Cerebellar nuclear complex (tissue), 1 donor: Measurements from ENCODE around the gene CCDC159.

Experiments
- DNase-seq, 2 experiments: peaks; one replicate each; lab custom pipeline; 2025; lab: John Stamatoyannopoulos, UW

CCDC159 gene

GRCh38 chr19:11390933-11391680, 44.8 kb downstream of the CCDC159 start:
- DNase-seq, result no peak

DNA sequence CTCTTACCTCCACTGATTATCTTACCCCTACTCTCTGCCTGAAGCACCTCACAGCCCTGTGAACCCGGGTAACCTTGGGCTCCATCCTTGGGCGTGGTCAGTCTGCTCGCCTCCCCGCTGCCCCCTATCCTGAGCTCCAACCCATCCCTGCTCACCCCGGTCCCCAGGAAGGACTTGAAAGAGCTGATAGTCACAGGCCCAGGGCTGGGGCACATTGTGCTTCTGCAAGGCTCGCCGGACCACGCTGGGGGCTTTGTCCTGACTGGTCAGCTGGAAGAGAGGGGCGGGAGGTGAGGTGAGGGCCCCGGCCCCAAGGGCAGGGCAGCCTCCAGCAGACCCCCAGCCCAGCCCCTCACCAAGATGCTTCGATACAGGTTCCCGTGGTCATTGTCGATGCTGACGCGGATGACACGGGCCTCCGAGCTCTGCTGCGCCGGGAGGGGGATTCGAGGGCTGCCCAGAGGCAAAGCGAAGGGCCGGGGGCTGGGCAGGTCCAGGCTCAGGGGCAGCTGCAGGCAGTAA, 50.8 kb downstream of the CCDC159 start:
- no peak for DNase-seq

DNA sequence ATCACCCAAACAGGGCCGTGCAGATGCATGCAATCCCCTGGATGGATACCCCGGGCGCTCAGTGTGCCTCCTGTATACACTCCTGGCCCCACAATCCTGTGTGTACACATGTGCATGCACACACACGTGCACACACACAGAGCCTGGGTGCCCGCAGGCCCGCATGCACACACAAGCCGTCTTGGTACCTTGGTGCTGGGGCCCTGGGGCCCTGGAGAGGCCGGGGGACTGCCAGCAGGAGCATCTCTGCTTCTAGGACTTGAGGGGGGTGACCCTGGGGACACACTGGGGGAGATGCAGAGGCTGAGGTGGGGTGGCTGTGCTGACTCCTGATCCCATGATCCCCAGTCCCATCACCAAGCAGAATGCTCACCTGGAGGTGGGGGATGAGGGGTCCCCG, 53.3 kb downstream of the CCDC159 start:
- DNase-seq, result no peak

DNA sequence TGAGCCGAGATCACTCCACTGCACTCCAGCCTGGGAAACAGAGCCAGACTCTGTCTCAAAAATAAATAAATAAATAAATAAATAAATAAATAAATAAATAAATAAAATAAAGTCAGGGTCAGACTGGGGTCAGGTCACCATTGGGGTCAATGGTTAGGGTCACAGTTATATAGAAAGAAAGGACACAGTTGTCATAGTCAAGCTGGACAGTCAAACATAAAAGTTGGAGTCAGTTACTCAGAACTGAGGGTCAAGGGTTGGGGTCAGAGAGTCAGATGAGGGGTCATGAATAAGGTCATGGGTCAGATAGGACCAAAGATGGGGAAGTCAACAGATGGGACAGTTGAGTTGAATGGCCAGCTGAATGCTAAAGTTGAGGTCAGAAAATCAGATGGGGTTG, 54.5 kb downstream of the CCDC159 start:
- no peak for DNase-seq

DNA sequence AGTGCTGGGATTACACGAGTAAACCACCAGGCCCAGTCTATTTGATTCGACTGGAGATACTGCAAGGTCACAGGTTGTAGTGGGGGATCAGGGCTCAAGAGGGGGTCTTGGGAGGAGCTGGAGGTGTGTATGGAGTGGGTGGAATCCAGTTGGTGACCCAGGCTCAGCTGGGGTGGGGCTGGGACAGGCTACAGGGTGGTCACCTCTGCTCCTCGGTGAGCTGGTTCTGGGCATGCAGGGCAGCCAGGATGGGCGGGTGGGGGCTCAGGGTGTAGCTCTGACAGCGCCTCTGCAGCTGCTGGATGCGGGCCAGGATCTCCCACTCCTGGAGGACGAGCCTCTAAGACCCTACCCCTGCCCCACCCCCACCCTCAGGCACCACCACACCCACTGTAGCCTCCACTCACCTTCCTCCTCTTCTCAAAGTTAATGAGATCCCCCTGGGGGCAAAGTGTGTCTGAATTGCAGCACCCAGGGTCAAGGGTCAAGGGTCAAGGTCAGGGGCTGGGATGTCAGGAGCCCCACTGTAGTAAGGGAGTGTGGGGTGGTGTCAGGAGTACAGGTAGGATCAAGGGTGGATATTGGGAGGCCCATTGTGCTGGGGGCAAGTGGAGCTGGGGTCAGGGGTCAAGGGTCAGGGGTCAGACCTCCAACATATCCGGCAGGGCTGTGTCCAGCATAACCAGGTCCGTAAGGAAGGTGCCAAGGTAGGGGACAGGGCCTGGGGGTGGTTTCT, 55.7 kb downstream of the CCDC159 start:
- DNase-seq, result no peak
